AG04450 (cell line): ENCODE results near the gene HMG20A. TPM values are rescaled to one million over a fixed set of nuclear protein-coding genes. Genes with fewer than 3 reads are reported as not detected.

ENCODE experiments used
- CTCF ChIA-PET: fragments of 300-600, 350-600 bp; formaldehyde crosslinking; extraction: SDS; loops from one replicate; lab custom pipeline; 2022; ENCODE audit warnings: antibody characterized with exemption, inconsistent platforms; lab: Charles Lee
- POLR2A ChIA-PET: fragments of 350-600 bp; formaldehyde crosslinking; extraction: SDS; loops from one replicate; lab custom pipeline; 2021; ENCODE audit warnings: antibody characterized with exemption, inconsistent platforms; lab: Yijun Ruan, JAX
- DNase-seq: peaks from one replicate; pipeline ENCODE4 v3.0.0-alpha.2; 2011; ENCODE audit warnings: low read depth, low spot score
- H3K27ac ChIP-seq: one replicate; pipeline ENCODE4 v1.5.1; 2012; ENCODE audit warnings: low read depth, low read length, control low read depth
- H3K27me3 ChIP-seq: one replicate; pipeline ENCODE4 v1.6.0; 2012; ENCODE audit warnings: low read length; ENCODE audit not compliant: control insufficient read depth, insufficient read depth
- H3K4me3 ChIP-seq: 2 replicates; pipeline ENCODE4 v1.5.1; 2011; ENCODE audit warnings: mild to moderate bottlenecking, low read depth, low read length, control low read depth
- H3K9me3 ChIP-seq: 2 replicates; pipeline ENCODE4 v1.5.1; 2012; ENCODE audit warnings: low read length; ENCODE audit not compliant: control insufficient read depth, insufficient read depth
- CTCF ChIP-seq: IDR thresholded peaks from 2 replicates; pipeline ENCODE4 v1.5.1; 2011; ENCODE audit warnings: low read depth, low read length, control low read depth, inconsistent platforms
- polyA plus RNA-seq: library from polyadenylated mRNA; depleted of rRNA; stranded (reverse); fragments of >200 nt; gene quantifications from 2 replicates; pipeline ENCODE4 v1.2.3, GENCODE V29; 2011

Gene HMG20A
- polyA plus RNA-seq, 1 experiment = 62.5 TPM

GRCh38 chr15:77411619-77411976 is 9.1 kb upstream of the HMG20A start:
- no peaks in the 10 kb centered on the region for H3K27me3 ChIP-seq
- ChIA-PET CTCF (no interaction called here), POLR2A (interaction anchor here (0.6 kb wide), 1 partner anchor 9 kb away, joined by 3 read pairs; the partner anchor contains the start of gene HMG20A)
- TF ChIP-seq CTCF = no peak
- H3K9me3 ChIP-seq = no peaks in the 10 kb centered on the region
- no peak overlapping the region for H3K27ac ChIP-seq
- no peak overlapping the region for H3K4me3 ChIP-seq
- no peak for DNase-seq

GRCh38 chr15:77412972-77413698 is 7.6 kb upstream of the HMG20A start:
- no peaks in the 10 kb centered on the region for H3K27me3 ChIP-seq
- TF ChIP-seq CTCF = no peak
- CTCF ChIA-PET = no interaction called here
- POLR2A ChIA-PET = no interaction called here
- no peak overlapping the region for H3K4me3 ChIP-seq
- no peak overlapping the region for H3K27ac ChIP-seq
- H3K9me3 ChIP-seq = no peaks in the 10 kb centered on the region
- no peak for DNase-seq

DNA sequence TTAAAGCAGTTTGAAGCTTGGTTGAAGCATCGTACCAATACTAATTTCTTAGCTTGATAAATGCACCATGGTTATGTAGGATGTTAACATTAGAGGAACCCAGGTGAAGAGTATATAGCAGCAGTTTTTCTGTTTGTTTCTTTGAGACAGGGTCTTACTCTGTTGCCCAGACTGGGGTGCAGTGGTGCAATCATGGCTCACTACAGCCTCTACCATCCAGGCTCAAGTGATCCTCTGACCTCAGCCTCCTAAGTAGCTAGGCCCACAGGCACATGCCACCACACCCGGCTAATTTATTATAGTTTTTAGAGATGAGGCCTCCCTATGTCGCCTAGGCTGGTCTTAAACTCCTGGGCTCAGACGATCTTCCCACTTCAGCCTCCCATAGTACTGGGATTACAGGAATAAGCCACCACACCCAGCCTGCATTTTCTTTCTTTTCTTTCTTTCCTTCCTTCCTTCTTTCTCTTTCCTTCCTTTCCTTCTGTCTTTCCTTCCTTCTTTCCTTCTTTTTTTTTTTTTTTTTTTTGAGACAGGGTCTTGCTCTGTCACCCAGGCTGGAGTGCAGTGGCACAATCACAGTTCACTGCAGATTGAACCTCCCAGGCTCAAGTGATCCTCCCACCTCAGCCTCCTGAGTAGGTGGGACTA is 6.9 kb upstream of the HMG20A start:
- ChIA-PET POLR2A (interaction anchor here (0.6 kb wide), 1 partner anchor 69 kb away, joined by 4 read pairs; no protein-coding TSS in a partner anchor), CTCF (no interaction called here)
- no peak for DNase-seq
- Histone ChIP-seq H3K27ac (no peak overlapping the region), H3K9me3 (no peaks in the 10 kb centered on the region), H3K27me3 (no peaks in the 10 kb centered on the region), H3K4me3 (no peak overlapping the region)
- TF ChIP-seq CTCF = no peak

DNA sequence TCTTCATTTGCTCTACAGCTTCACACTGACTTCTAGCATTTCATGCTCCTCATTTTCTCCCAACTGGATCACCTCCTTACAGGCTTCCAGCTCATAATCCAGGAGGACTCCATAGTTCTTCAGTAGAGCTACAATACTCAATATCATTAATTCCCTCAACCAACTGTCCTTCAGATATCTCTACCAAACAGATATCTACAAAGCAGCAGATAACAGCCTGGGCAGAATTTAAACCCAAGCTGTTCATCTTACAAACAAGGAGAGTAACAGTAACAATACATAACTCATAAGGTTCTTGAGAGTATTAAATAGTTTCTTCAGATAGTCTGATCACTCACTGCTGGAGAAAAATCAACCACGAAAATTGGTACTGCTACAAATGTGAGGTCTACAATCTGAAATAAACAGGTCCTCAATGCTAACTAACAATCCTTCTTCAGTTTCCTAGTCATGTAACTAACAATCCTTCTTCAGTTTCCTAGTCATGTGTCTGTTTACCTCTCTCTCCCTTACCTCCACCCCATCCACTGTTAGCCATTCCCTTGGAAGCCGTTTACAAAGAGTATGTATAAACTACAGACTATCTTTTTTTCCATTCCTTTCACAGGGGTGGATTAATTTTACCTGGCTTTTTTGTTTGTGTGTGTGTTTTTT is 5.8 kb upstream of the HMG20A start:
- TF ChIP-seq CTCF = no peak
- H3K27me3 ChIP-seq = no peaks in the 10 kb centered on the region
- H3K9me3 ChIP-seq = no peaks in the 10 kb centered on the region; the same call in 1 of the 2 replicates
- H3K27ac ChIP-seq = no peak overlapping the region
- no peak overlapping the region for H3K4me3 ChIP-seq
- ChIA-PET POLR2A (no interaction called here), CTCF (interaction anchor here (0.5 kb wide), 1 partner anchor 198 kb away, joined by 3 read pairs; no protein-coding TSS in a partner anchor)
- DNase-seq = no peak
